SK-N-DZ (cell line): ENCODE results near the gene TOM1L2.
A peak's percentile ranks its signal among the peaks of the same experiment; 100 is the strongest.

Experiments used
- DNase-seq: peaks from one replicate; pipeline ENCODE4 v3.0.0-alpha.2; 2015; ENCODE audit warnings: low spot score

Gene TOM1L2

GRCh38 chr17:17849845-17850373, 122.3 kb downstream of the TOM1L2 start:
- peak; percentile 60 for DNase-seq

- no peak for DNase-seq
These were observed 122.9 kb downstream of the TOM1L2 start for GRCh38 chr17:17849147-17849820.

DNA sequence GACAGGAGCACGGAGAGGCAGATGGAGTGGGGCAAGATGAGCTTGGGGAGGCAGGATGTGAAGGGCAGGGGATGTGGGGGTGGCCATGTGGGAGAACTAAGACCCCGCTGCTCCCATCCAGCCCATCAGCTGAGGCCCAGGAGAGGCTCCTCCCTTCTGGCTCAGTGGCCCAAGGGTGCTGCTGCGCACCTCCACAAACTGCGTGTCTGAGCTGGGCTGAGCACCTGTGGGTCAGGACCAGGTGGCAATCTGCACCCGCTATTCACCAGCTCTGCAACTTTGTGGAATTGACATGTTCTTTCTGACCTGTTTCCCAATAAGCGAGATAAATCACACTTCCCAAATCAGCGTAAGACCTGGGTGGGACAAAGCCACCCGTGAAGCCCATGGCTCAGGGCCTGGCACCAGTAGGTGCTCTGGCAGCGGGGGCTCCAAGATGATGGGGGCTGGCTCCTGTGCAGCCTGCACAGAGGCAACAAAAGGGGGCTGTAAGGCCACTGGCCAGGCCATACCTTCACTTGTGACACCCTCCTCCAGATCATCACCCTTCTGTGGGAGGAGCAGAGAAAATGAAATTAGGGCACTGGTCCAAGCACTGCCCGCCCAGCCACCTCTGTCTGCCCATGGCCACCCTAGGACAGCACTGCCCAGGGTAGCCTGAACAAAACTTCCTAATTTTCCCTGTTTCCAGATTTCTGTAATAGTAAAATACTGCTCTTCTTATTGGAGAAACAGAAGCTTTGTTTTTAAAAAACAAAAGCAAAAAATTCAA, 123.7 kb downstream of the TOM1L2 start:
- no peak for DNase-seq

GRCh38 chr17:17847726-17848125, 124.5 kb downstream of the TOM1L2 start:
- DNase-seq: no peak

GRCh38 chr17:17847118-17847689, 125.0 kb downstream of the TOM1L2 start:
- no peak for DNase-seq

- DNase-seq: no peak
These were observed 125.6 kb downstream of the TOM1L2 start for GRCh38 chr17:17846645-17847044.

DNA sequence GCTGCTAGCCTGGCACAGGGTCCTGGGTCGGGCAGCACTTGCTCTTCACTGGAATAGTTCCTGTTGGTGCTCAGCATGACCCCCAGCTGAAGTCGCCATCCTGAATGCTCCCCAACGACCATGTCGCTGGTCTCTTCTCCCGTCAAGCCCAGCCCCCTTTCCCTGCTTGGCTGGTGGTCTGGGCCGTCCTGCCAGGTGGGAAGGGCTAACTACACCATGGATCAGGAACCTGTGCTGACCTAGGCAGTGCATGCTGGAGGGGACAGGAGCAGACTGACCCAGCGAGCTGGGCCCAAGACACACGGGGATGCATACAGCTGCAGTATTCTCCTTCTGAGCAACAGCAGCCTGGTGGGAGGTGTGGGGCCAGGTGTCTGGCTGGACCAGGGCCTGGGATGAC, 126.2 kb downstream of the TOM1L2 start:
- DNase-seq: no peak

DNA sequence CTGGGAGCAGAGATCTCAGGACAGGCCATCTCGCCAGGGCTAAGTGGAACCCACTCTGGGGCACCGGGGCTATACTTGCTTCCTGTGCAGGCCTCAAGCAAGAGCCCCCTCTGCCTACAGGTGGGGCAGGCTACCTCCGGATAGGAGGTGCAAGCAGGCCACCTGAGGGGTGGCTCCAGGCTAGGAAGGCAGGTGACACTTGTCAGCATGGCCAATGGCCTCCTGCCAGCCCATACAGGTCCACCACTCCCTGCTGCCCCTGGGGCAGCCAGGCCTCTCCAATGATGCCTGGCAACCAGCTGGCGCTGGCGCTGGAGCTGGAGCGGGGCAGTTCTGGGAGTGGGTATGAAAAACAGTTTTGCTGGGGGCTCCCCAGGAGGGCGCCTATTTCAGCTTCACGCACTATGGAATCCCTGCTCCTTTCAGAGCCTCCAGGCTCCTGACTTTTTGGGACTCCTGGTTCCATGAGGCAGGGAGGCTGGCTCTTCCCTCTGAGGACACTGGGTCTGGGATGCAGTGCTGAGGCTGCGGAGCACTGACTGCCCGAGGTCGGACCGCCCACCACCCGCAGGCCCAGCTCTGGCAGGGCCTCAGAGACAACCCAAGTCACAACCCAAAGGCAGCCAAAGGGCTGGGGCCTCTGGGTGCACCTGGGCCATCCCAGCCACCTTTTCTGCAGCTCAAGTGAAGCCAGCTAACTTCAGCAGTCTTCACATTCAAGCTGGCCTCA, 127.0 kb downstream of the TOM1L2 start:
- no peak for DNase-seq

- DNase-seq: no peak
These were observed 127.7 kb downstream of the TOM1L2 start for GRCh38 chr17:17844500-17844899.

DNA sequence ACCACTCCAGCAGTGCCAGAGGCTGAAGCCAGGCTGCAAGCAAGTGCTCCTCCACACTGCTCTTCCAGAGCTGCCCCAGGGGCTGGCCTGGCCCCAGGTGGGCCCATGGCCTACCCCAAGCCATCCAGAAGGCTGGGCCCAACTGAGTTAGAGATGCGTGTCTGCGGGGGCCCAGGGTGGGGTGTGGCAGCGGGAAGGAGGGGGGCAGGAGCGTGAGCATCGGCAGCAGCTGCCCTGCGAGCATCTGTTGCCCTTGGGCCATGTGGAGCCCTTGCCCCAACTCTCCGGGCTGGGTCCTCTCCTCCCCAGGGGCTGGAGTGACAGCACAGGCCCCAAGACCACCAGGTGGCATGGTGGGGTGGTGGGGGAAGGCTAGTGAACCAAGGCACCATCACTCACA, 128.1 kb downstream of the TOM1L2 start:
- DNase-seq: no peak

DNA sequence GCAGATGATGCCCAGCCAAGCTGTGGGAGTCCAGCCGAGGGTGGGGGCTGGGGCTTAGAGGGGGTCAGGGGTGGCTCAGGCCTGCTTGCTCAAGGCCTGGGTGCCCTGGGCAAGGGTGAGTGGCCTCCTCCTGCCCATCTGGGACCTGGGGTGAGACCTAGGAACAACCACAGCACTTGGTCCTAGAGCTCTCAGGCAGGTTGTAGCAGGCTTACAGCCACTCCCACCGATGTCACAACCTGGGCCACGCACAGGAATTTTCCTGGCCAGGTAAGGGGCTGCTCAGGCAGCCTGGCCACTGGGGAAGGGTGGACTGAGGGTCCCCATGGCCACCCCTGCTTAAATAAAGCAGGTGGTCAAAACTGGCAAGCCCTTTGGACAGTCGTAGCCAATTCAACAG, 129.1 kb downstream of the TOM1L2 start:
- no peak for DNase-seq

DNA sequence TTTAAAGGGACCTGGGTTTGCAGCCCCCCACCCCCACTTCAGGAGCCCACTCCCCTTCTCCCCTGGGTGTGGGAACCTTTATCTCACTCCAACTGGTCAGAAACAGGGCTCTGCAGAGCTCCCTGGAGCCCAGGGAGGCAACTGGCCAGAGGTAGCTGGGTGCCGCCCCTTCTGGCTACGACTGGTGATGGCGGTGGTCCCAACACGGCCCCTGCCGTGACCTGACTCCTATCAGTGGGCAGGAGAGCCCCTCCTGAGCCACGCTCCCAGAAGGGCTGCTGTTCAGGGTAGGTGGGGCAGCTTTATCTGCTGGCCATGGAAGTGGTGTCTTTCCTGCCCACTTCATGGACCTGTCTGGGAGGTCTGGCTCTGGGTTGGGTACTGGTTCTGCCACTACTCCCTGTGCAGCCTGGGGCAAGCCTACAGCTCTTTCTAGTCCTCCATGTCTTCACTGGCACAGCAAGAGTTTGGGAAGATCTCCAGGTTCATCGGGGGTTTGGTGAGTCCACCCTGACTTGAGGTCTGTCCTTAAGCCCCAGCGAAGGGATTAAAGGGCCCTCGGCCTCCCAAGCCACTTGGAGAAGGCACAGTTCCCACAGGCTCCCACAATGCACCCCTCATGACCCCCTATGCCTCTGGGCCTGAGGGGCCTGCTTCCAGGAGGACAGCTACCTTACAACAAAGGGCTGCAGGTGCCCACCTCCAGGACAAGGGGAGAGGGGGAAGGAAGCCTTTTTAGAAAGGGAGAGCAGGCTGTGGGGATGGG, 129.9 kb downstream of the TOM1L2 start:
- DNase-seq: no peak

DNA sequence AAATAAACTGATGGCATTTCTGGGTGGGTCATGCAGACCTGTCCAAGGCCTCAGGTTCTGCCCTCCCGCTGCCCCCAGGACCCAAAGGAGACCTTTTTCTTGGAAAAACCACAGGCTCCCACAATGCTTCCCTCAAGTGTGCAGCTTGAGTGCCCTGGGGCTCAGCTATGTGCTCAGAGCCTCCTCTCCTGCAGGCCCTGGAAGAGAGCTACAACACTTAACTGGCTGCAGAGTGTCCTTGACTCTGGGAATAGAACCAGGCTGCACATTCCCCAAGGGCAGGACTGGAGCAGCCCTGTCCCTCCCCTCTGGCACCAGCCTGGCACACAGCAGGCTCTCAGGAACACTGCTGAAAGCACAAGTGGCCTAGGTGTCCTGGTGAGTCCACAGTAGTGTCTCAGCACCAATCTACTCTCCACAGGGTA, 130.6 kb downstream of the TOM1L2 start:
- no peak for DNase-seq

DNA sequence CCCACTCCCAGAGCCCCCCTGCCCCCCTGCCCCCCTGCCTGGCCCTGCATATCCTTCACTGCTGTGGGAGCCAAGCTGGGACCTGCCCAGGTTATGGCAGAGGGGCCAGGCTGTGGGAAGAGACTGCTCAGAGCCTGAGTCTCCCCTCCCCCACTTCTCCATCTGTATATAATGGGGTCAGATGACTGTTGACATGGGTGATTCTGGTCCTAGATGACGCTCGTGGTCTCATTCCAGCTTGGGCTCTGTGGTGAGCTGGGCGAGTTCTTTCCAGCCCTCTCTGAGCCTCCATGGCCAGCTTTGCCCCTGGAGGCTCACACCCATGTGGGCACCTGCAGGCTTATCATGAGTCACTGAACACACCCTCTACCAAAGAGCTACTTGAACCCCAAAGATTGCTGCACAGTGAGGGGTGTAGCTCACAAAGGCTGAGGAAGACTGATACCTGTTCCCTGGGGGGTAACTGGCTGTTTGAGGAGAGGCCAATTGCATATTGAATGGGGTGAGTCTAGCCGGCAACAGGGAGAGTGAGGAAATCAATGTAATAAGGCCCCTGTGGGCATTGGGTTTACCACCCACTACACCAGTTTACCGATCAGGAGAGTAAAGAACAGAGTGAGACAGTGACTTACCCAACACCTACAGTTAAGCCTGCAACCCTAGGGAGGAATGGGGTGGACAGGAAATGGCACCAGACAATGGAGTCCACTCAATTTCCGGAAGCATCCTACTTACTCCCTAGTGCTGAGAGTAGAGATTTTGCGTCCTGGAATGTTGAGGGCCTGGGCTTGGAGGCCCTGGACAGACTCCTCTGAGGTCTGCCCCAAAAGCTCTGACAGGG, 131.2 kb downstream of the TOM1L2 start:
- DNase-seq: no peak

- DNase-seq: peak; percentile 85
These were observed 132.2 kb downstream of the TOM1L2 start for GRCh38 chr17:17839791-17840707.

DNA sequence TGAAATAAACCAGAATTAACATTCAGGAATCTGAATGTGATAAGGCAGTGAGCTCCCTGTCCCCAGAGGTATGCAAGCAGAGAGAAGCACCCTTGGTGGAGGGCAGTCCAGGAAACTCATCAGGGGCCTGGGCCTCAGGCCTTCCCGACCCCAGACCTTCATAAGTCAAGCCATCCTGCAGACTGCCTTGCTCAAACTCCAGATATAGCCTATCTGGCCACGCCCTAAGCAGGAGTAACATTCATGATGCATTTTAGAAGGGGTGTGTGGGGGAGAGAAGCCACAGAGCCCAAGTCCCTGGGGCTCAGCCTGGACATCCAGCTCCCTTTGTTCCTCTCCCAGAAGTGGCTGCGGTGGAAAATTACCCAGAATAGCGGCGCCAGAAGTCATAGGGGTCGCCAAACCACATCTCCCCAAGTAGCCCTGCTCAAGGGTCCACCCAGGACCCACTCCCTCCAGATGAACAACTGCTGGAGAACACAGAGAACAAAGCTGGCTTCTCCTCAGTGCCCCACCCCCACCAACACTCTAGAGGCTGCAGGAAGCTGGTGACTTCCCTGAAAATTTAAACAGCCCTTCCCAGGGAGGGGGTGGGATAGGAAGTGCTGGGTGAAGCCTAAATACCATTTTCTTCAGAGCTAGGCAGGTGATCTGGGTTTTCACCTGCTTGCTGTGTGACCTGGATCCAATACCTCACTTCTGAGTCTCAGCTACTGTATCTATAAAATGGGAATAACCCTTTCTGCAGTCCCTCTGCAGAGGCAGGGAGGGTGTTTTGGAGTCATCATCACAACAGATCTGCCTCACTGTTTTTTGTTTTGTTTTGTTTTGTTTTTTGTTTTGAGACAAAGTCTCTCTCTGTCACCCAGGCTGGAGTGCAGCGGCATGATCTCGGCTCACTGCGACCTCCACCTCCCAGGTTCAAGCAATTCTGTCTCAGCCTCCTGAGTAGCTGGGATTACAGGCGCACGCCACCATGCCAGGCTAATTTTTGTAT, 133.9 kb downstream of the TOM1L2 start:
- DNase-seq: no peak

DNA sequence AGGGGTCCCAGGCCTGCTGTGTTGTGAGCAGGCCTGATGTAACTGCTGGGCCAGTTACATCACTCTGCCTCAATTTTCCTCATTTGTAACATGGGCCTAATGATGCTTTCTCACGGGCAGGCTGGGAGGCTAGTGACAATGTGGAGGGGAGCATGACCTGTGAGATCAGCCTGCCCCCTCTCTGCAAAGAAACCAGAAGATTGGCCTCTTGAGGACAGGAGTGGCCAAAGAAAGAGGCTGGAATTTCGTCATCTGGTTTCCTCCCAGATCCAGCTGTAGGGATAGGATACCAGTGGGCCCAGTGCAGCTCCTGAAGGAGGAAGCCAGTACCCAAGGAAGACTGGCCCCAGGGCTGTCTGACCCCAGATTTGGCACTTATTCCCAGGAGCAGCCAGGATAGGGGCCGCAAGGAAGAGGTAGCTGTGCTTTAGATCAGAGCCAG, 134.8 kb downstream of the TOM1L2 start:
- DNase-seq: peak; percentile 44
